Right cardiac atrium (tissue), 5 donors: ENCODE measurements around the gene TNFRSF12A. TPM values are rescaled to one million over a fixed set of nuclear protein-coding genes. Genes with fewer than 3 reads are reported as not detected.

Experiments
- ATAC-seq, 2 donors: fragments of 200-7000 bp; cut with Tn5 transposase; one replicate each; pipeline versions ENCODE4 v1.8.0 to v1.9.1; 2020; ENCODE audit warnings: moderate library complexity in 2 of 2, mild to moderate bottlenecking in 1 of 2
- DNase-seq, 3 donors: peaks; one replicate each; pipeline ENCODE4 v3.0.0-alpha.2; 2020
- H3K27ac ChIP-seq: one replicate; pipeline ENCODE4 v1.5.1; 2013; ENCODE audit warnings: mild to moderate bottlenecking, low read length, control low read depth, moderate library complexity
- H3K27me3 ChIP-seq: one replicate; pipeline ENCODE4 v1.6.1; 2013; ENCODE audit not compliant: control insufficient read depth, insufficient read depth
- H3K4me1 ChIP-seq: one replicate; pipeline ENCODE4 v1.6.1; 2013; ENCODE audit warnings: low read length; ENCODE audit not compliant: control insufficient read depth, insufficient read depth
- H3K4me3 ChIP-seq: one replicate; pipeline ENCODE4 v1.5.1; 2013; ENCODE audit warnings: low read length, control low read depth
- H3K9me3 ChIP-seq: one replicate; pipeline ENCODE4 v1.6.1; 2013; ENCODE audit warnings: low read length; ENCODE audit not compliant: control insufficient read depth
- WGBS: extraction: QIAGEN DNeasy Blood & Tissue Kit; methylation state at CpG from one replicate; pipeline ENCODE4 v1.1.7; 2013; 5-methylcytosine and 5-hydroxymethylcytosine counted together
- intact Hi-C, 4 donors: fragments of 100-400 bp; cut with DNase I; formaldehyde crosslinking; loops; one replicate each; pipeline versions ENCODE4 v1.11.0 to v1.14.0; 2022 to 2023
- polyA plus RNA-seq: library from polyadenylated mRNA; stranded (reverse); fragments of 200-250 nt; gene quantifications from one replicate; pipeline ENCODE4 v1.2.3, GENCODE V29; 2013
- total RNA-seq, 4 donors: library from RNA; stranded (reverse); fragmentation: NEBNext Ultra II Directional; extraction: Animal tissue kit (Norgen Biotek cat#: 25700); gene quantifications; one replicate each; pipeline ENCODE4 v1.2.1, GENCODE V29; 2021
- donor health status: healthy with polysubstance abuse.
- donor health status: DM: no; HTN: yes; CAD: no.
- donor health status: DM: no; HTN: no; CAD: no.
- donor health status: DM: no; HTN: yes; CAD: no; lungs with severe emphysema.
- donor health status: DM: yes; HTN: yes; CAD: no.

TNFRSF12A gene
- total and polyA plus RNA-seq, 5 donors, result 13.8 to 94.7 (median 40.2) TPM

- WGBS, result 77% methylated on average over 17 of the region's 17 CpGs
- H3K4me3 ChIP-seq, result no peak overlapping the region
- ATAC-seq, result no peak
- H3K4me1 ChIP-seq, result no peaks in the 10 kb centered on the region
- DNase-seq, result no peak
- intact Hi-C loops, result no loop called here
- no peaks in the 10 kb centered on the region for H3K9me3 ChIP-seq
- no peaks in the 10 kb centered on the region for H3K27me3 ChIP-seq
- H3K27ac ChIP-seq, result no peak overlapping the region
Measured at GRCh38 chr16:2986623-2987188, 33.5 kb upstream of the TNFRSF12A start.

GRCh38 chr16:2987286-2987685 lies 32.9 kb upstream of the TNFRSF12A start:
- DNase-seq (no peak), ATAC-seq (no peak)
- Histone ChIP-seq H3K27ac (no peak overlapping the region), H3K9me3 (no peaks in the 10 kb centered on the region), H3K4me3 (no peak overlapping the region), H3K4me1 (no peaks in the 10 kb centered on the region), H3K27me3 (no peaks in the 10 kb centered on the region)
- intact Hi-C loops, result no loop called here
- 80% methylated on average over 9 of the region's 9 CpGs for WGBS

- H3K4me3 ChIP-seq, result no peak overlapping the region
- H3K27me3 ChIP-seq, result no peaks in the 10 kb centered on the region
- no peak overlapping the region for H3K27ac ChIP-seq
- H3K9me3 ChIP-seq, result no peaks in the 10 kb centered on the region
- H3K4me1 ChIP-seq, result no peaks in the 10 kb centered on the region
- DNase-seq, result no peak
- 59% methylated on average over 8 of the region's 8 CpGs for WGBS
- intact Hi-C loops, result no loop called here
- ATAC-seq, result no peak
Measured at GRCh38 chr16:2987833-2988232, 32.3 kb upstream of the TNFRSF12A start.

GRCh38 chr16:2988590-2989099 lies 31.5 kb upstream of the TNFRSF12A start:
- Histone ChIP-seq H3K9me3 (no peaks in the 10 kb centered on the region), H3K4me1 (no peaks in the 10 kb centered on the region), H3K27me3 (no peaks in the 10 kb centered on the region), H3K4me3 (no peak overlapping the region), H3K27ac (no peak overlapping the region)
- intact Hi-C loops, result no loop called here
- DNase-seq, result no peak
- ATAC-seq, result no peak
- 56% methylated on average over 8 of the region's 8 CpGs for WGBS

- H3K27ac ChIP-seq, result no peak overlapping the region
- DNase-seq (peak in 1 of 3 donors; percentile 54), ATAC-seq (no peak)
- 73% methylated on average over 10 of the region's 10 CpGs for WGBS
- H3K4me3 ChIP-seq, result no peak overlapping the region
- intact Hi-C loops, result no loop called here
- H3K27me3 ChIP-seq, result no peaks in the 10 kb centered on the region
- no peaks in the 10 kb centered on the region for H3K9me3 ChIP-seq
- no peaks in the 10 kb centered on the region for H3K4me1 ChIP-seq
Measured at GRCh38 chr16:2990891-2991290, 29.3 kb upstream of the TNFRSF12A start.

- H3K4me1 ChIP-seq, result no peaks in the 10 kb centered on the region
- H3K9me3 ChIP-seq, result no peaks in the 10 kb centered on the region
- intact Hi-C loops, result no loop called here
- no peak overlapping the region for H3K4me3 ChIP-seq
- WGBS, result 89% methylated on average over 12 of the region's 12 CpGs
- no peak overlapping the region for H3K27ac ChIP-seq
- ATAC-seq, result no peak
- DNase-seq, result no peak
- no peaks in the 10 kb centered on the region for H3K27me3 ChIP-seq
Measured at GRCh38 chr16:2991566-2992261, 28.5 kb upstream of the TNFRSF12A start.

GRCh38 chr16:2992383-2993081 lies 27.6 kb upstream of the TNFRSF12A start:
- DNase-seq, result no peak
- no peak for ATAC-seq
- H3K9me3 ChIP-seq, result no peaks in the 10 kb centered on the region
- H3K4me1 ChIP-seq, result no peaks in the 10 kb centered on the region
- no peak overlapping the region for H3K27ac ChIP-seq
- no peaks in the 10 kb centered on the region for H3K27me3 ChIP-seq
- 81% methylated on average over 14 of the region's 14 CpGs for WGBS
- no peak overlapping the region for H3K4me3 ChIP-seq
- intact Hi-C loops, result no loop called here

GRCh38 chr16:2996298-2996697 lies 23.9 kb upstream of the TNFRSF12A start:
- intact Hi-C loops, result no loop called here
- Histone ChIP-seq H3K27ac (no peak overlapping the region), H3K27me3 (no peaks in the 10 kb centered on the region), H3K9me3 (no peaks in the 10 kb centered on the region), H3K4me1 (no peaks in the 10 kb centered on the region), H3K4me3 (no peak overlapping the region)
- 71% methylated on average over 13 of the region's 13 CpGs for WGBS
- DNase-seq (no peak), ATAC-seq (no peak)

- intact Hi-C loops, result no loop called here
- no peak overlapping the region for H3K4me3 ChIP-seq
- H3K9me3 ChIP-seq, result no peaks in the 10 kb centered on the region
- no peaks in the 10 kb centered on the region for H3K4me1 ChIP-seq
- WGBS, result 74% methylated on average over 6 of the region's 6 CpGs
- H3K27ac ChIP-seq, result no peak overlapping the region
- ATAC-seq, result no peak
- no peaks in the 10 kb centered on the region for H3K27me3 ChIP-seq
- no peak for DNase-seq
Measured at GRCh38 chr16:2999929-3000328, 20.2 kb upstream of the TNFRSF12A start.

- no peaks in the 10 kb centered on the region for H3K4me1 ChIP-seq
Measured at GRCh38 chr16:3000540-3000939, 19.6 kb upstream of the TNFRSF12A start.

GRCh38 chr16:3001316-3001715 lies 18.9 kb upstream of the TNFRSF12A start:
- H3K27me3 ChIP-seq, result no peaks in the 10 kb centered on the region
- WGBS, result 69% methylated on average over 12 of the region's 12 CpGs

More at GRCh38 chr16:3000540-3000939, 19.6 kb upstream of the TNFRSF12A start:
- intact Hi-C loops, result no loop called here
- Histone ChIP-seq H3K27ac (no peak overlapping the region), H3K4me3 (no peak overlapping the region), H3K9me3 (no peaks in the 10 kb centered on the region), H3K27me3 (no peaks in the 10 kb centered on the region)
- DNase-seq (peak in 1 of 3 donors; percentile 53), ATAC-seq (no peak)
- WGBS, result 83% methylated on average over 4 of the region's 4 CpGs

More at GRCh38 chr16:3001316-3001715, 18.9 kb upstream of the TNFRSF12A start:
- intact Hi-C loops, result no loop called here
- Histone ChIP-seq H3K27ac (no peak overlapping the region), H3K4me3 (no peak overlapping the region), H3K4me1 (no peaks in the 10 kb centered on the region), H3K9me3 (no peaks in the 10 kb centered on the region)
- no peak for DNase-seq
- no peak for ATAC-seq
